Colon (tissue), 2 donors: Measurements from ENCODE around the gene SLC6A8.

Source experiments
- FAIRE-seq: peaks from 2 replicates; lab custom pipeline; 2012; peaks lifted over from hg19 to GRCh38; lab: Jason Lieb, UNC
- donor health status: control.
- donor health status: control.

The SLC6A8 gene

DNA sequence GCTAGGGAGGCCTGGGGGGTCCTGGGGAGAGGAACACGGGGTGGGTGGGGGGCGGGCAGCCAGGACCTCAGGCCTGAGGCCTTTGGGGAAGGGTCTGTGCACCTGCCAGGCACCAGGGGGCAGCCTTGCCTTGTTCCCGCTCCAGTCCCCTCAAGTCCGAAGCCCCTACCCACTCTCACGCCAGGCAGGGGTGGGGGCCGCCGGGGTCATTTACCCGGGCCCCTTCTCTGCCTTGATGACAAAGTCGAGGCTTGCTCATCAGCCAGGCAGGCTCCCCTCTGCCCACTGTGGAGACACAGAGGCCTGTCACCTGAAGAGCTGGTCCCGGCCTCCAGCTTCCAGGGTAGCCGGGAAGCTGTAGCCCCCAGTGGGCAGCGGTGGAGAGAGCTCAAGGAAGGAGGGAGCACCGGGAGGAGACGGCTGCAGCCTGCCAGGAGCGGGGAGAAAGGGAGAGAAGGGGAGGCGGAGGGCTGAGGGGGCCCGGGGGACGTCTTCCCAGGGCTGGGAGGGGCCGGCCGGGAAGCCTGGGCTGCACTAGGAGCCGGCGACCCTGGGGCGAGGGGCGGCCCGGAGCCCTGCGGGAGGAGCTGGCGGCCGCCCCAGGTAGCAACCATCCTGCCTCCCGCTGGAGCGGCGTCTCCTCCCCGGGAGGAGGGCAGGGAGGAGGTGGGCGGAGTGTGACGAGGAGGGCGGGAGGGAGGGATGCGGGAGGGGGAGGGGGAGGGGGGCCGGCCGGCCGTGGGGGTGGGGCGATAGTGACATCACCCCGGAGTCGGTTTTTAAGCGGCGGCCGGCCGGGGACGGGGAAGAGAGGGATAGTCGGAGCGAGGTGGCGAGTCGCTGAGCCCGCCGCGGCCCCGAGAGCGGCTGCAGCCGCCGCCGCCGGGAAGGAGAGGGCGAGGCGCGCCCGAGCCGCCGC is at the start of gene SLC6A8:
Gene SLC6A8 (plus strand): TSS at position 806 of the 919 bp plus-strand sequence. CDS start 649 bp downstream, outside the sequence.
- no peak for FAIRE-seq

GRCh38 chrX:153638041-153638371 is 49.7 kb upstream of the SLC6A8 start:
- no peak for FAIRE-seq

DNA sequence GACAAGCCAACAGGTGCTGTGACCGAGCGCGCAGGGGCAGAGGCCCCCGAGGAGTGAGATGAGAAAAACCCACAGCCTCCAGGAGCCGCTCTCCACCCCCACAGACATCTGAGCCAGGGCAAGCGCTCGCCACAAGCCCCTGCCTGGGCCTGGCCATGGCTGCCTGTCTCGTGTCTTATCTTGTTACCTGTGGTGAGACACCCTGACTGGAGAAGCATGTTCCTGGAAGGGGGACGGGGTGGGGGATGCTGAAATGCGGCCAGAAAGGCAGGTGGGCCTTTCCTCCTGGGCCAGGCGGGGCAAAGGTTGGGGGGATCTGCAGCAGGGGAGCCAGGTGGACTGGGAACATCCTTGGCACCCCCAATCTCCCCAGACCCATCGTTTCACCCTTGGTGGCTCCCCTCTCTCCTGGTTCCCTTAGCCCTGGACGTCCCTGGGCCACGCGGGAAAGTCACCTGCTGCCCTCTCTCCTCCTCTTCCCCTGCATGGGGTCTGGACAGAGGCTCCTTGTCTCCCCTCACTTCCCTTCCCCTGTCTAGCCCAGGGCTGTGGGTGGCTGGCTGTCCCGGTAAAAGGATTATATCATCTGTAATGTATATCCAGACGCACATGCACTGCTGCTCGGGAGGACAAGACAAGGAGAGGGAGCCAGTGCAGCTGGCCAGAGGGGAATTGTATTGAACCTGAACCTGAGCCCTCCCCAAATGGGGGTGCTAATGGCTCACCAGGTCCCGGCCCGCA is 49.1 kb upstream of the SLC6A8 start:
- no peak for FAIRE-seq

DNA sequence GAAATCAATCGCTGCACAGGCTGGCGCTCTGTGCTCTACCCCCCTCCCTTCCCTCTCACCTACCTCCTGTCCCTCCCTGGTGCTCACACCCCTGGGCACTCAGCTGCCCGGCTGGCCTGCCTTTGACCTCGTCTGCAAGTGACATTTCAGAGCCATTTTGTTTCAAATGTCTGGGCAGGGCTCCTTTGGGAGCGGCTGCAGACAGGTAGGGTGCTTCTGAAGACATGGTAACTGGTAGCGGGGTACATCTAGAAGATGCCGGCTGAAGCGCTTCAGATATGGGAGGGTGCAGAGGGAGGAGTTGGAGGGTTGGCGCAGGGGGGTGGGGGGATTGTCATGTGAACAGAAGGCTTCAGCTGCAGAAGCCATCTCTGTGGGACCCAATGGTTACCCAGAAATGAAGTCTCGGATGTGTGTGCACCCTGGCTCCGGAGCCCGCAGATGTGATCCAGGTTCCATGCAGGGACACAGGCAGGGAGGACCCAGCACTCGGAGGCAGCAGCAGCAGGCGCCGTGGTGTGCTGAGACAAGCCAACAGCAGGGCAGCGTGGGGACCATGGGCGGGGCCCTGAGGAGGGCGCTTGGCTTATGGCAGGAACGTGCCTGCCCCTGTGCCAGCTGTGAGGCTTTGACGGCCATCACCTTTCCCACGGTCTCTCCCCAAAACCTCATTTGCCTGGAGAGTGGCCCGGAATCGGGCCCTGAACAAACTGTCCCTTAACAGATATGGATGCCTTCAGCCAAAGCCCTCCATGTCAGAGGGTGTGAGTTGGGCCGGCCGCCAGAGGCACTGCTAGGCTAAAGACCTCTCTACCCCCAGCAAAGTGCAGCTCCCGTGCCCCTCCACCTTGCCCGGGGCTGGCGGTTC is 48.3 kb upstream of the SLC6A8 start:
- no peak for FAIRE-seq

- no peak for FAIRE-seq
Observed at GRCh38 chrX:153640045-153640686, 47.6 kb upstream of the SLC6A8 start.

- FAIRE-seq: no peak
Observed at GRCh38 chrX:153640736-153641575, 46.8 kb upstream of the SLC6A8 start.

DNA sequence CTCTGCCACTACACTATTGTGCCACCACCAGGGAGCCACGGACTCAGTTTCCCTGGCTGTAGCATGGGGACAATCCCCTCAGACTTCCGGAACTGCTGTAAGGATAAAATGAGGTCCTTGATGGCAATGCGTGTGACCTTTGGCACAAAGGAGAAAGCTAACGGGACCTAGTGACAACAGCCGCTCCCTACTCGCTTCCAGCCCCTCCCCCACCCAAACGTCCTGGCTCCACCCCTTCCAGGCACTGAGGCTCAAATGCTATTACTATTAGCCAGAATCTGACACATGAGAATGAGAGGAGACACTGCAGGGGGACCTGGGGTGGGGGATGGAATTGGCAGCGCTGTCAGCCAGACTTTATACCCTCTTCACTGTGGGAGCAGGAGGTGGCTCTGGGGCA is 46.1 kb upstream of the SLC6A8 start:
- no peak for FAIRE-seq

DNA sequence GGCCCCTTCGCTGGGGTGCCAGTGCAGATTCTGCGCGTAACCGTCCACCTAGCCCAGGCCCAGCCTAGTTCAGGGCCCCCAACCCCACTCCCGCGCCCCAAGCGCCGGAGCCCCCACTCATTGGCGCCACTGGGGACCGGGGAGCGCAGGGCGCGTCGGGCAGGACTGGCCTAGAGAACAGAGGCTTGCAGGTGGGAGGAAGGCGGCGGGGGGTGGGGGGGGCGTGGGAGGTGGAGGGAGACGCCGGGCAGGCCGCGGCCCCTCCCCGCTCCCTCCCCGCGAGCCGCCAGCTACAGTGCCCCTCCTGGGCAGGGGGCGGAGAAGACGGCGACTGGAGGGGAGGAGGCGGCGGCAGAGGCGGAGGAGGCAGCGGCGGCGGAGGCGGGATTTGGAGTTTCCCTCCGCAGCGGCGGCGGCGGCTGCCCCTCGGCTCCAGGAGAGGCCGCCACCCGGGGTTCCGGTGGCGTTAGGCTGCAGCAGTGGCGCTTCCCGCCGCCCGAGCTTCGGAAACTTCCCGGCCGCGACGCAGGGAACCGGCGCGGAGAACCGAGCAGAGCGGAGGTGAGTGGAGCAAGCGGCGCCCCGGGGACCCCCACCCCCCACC is 45.6 kb upstream of the SLC6A8 start:
- no peak for FAIRE-seq

DNA sequence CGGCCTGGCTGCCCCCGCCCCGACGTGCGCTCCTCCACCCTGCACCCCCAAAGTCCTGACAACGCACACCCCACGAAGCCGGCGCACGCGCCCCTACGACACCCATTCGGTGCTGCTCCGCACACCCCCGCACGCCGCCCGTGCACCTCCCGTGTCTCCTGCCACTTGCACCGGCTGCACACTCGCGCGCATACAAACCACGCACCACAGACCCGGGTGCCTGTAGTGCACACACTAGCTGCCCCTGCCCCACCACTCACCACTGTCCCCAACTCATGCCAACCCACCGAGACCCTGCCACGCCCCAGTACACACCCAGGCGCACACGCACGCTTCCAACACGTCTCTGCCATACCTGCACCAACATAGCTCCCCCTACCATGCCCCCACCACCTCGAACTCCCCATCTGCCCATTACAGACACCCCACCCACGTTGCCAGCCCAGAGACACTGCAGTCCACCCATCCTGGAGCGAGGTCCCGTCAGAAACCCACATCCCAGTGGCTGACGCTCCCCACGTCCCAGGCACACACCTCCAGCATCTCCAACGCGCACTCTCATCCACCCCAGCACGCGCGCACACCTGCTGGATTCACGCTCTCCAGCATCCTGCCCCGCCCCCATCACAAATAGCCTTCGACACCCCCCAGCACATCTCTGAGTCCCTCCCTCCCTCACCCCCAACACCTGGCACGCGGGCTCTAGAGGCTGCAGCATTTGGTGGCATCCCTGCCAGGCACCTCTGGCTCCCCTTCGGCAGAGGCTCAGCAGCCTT is 44.9 kb upstream of the SLC6A8 start:
- FAIRE-seq: no peak

DNA sequence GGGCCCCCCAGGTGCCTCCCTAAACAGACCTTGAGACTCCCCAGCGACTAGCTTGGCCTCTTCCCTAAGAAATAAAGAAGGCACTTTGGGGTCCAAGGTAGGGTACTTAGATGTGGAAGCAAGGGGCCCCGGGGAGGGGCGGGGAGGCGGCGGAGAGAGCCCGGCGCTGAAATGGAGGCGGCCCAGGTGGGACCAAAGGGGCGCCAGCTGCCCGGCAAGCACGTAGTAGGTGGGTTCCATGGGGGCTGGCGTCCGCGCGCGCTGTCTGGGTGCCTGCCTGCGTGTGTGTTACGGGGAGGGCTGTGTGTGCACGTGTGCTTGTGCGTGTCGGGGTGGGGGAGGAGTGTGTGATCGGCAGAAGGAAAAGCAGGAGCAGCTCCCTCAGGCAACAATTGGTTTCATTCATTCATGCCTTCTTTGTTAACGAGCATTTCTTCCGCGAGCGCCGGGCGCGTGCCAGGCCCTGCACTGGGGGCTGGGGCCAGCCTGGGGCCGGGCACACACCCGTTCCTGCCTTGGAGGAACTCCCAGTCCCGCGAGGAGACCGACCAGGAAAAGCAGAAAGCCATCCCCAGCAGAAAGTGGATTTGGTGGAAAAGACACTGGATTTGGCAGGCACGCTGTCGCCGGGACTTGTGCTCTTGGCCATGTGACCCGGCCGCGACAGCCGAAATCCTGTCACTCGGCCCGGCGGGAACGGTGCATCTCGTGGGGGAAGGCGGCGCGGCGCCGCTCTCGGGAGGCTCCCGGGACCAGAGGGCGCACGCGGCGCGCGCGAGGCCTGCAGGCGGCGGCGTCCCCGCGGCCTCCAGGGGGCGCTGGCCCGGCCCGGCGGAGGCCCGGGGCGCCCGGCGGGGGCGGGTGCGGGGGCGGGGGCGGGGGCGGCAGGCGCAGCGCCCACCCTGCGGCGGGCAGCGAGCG is 44.0 kb upstream of the SLC6A8 start:
- no peak for FAIRE-seq

DNA sequence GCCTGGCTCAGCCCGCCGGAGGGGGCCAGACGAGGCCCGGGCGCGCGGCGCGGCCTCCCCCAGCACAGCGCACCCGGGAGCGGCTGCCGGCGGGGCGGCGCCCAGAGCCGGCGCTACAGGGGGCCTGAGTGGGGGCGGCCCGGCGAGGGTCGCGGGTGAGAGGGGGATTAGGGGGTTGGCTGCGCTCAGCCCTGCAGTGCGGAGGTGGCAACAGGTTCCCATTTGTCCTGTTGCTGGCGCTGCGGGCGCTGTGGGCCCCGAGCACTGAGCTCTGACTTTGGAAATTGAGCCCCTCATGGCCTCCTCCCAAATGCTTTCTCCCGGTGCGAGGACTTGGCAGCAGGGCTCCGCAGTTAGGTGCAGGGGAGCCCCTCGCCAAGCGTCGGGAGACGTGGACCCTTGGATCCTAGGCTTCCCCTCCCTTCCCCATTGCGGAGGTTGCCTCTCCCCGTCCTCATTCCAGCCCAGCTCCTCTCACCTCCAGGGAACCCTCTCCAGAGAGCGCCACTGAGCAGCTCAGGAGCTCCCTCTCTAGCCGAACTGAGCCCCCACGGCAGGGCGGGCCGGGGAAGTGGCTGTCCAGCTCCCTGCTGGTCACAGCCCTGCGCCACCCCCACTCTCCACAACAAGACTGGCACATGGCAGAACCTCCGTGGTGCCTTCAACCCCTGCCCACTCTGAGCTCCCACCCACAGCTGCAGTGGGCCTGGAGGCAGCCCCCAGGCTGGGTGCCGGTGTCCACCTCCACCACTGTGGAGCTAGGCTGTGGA is 43.2 kb upstream of the SLC6A8 start:
- no peak for FAIRE-seq

DNA sequence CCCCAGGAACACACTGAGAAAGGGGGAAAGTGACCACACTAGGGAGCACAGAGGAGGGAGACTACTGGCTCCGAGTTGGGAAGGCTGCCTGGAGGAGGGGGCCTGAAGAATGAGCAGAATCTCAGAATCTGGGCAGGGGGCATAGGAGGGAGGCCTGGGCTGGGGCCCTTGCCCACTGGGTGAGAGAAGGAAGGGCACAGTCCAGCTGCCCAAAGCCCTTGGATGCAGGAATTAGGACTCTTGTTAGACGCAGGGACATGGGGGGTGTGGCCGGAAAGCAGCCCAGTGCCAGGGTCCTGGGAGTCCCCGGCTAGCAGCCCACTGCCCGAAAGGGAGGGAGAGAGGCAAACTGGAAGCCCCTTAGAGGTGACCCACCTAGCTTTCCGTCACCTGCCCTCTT is 42.6 kb upstream of the SLC6A8 start:
- no peak for FAIRE-seq

- no peak for FAIRE-seq
Observed at GRCh38 chrX:153645921-153646488, 41.7 kb upstream of the SLC6A8 start.

GRCh38 chrX:153646620-153647373 is 40.9 kb upstream of the SLC6A8 start, which contains the start of gene DUSP9:
TSS of gene DUSP9 (plus strand) at chrX:153647203. CDS start at chrX:153647954, 751 bp downstream.
- no peak for FAIRE-seq

DNA sequence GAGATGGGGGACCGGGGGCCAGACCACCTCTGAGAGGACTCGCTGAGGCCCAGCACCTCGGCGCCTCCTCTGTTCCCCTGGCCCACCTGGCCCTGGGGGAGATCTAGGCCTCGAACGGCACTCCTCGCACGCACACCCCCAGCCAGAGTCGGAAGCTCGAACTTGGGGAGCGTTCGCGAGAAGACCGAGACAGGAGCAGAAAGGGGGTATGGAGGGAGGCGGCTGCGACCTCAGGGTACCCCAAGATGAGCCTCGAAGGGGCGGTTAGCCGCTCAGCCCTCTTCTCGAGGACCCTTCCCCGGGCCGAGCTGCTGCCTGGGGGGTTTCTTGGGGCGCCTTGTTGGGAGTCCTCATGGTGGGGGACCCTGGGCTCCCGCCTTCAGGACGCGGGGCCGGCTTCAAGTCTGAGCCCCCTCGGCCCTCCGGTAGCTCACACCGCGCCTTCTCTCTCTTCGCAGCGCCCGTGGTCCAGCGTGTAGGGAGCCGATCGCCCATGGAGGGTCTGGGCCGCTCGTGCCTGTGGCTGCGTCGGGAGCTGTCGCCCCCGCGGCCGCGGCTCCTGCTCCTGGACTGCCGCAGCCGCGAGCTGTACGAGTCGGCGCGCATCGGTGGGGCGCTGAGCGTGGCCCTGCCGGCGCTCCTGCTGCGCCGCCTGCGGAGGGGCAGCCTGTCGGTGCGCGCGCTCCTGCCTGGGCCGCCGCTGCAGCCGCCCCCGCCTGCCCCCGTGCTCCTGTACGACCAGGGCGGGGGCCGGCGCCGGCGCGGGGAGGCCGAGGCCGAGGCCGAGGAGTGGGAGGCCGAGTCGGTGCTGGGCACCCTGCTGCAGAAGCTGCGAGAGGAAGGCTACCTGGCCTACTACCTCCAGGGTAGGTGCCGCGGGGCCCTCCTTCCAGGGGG is 40.0 kb upstream of the SLC6A8 start:
- FAIRE-seq: no peak
